ENCODE results near the gene TCF7L2. TPM values are rescaled to one million over a fixed set of nuclear protein-coding genes. Genes with fewer than 3 reads are reported as not detected.

TCF7L2 gene
- total RNA-seq, 1 donor from 2014 or later: 18.7 TPM

DNA sequence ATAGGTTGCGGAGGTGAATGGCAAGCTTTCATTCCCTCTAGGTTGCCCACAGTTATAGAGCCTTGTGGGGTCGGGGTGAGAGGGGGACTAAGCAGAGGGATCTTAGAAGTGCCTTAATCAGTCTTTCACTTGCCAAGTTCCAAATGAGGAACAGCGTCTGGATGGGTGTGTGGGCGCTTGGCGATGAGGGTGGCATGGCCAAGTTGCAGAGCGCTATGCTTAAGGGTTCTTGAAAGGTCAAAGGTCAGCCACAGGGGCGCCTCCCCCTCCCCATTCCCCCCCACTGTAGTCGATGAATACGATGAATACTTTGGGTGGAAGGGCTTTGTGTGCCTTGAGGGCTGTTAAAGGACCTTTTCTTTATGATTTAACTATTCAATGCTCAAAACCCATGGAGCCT is 185.0 kb downstream of the TCF7L2 start:
- ATAC-seq (no peak), DNase-seq (ENCODE audit: low spot score) (no peak)

DNA sequence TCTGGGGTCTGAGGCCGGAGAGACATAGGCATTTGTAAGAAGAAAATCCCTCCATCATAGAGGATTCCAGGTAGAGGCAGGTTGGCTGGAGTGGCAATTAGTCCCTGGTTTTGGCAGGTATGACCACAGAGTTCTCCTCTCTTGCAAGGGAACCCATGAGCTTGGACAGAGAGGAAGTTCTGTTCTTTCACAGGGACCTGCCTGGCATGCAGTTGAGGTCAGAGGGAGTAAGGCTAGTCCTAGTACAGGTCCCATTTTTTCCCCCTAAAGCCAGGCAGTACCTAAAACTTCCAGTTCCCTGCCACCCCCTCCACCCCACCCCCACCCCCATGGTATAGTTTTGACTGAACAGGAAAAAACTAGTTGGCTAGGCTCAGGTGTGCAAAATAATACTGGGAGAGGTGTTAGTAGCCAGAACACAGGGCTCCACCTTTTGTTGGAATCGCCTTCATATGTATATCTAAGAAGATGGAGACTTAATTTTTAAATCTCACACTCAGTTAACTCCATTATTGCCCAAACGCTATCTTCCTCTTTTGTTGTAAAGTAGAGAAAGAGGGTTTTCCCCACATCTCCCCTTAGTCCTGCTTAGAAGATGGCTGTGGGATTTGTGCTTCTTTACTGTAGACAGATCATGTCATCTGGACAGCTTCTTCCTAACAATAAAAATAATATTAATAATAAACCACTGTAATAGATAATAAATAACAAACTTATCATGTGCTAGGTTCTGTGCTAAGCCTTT is 188.1 kb downstream of the TCF7L2 start:
- peak; percentile 17 for ATAC-seq
- no peak for DNase-seq (ENCODE audit: low spot score)

DNA sequence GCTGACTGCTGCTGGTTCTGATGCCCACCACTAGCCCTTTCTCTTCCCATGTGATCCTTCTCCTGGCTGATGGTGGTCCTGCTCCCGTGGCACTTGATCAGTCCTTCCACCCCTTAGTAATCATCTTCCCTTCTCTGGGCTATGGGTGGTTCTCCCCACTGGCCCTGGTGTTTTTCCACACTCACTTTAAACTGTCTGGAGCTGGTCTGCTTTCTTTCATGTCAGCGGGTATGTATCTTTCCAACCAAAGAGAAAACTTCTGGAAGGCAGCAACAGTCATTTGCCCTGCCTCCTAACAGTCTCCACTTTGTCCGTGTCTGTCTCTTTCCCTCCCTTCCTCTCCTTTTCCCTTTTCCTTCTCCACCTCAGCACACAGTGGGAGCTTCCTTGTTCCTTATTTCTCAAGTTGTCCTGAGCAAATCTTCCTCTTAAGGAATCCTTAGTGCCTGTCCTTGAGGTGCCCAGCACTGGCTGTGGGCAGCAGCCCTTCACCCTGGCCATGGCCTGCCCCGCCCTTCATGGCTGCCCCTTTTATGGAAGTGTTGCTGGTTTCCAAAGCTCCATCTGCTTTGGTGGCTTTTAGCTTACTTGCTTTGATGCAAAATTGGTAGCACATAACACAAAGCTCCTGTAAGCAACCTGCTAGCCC is 189.0 kb downstream of the TCF7L2 start:
- DNase-seq (ENCODE audit: low spot score) (no peak), ATAC-seq (no peak)

DNA sequence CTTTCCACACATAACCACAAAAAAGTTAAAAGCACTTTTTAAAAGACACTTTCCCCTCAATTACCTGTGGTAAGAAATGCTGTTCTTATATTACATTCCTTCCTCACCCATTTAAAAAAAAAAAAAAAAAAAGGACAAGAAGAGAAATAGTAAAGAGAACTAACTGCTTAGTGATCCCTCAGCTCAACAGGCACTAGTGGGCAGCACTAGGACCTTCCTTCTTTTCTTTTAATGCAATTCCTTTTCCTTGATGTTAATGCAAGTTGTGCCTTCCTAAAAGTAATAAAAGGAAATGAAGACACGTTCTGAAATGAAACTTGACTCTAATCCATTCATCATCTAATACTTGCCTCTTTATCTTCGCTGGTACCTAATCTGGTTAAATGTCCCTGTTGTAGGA is 189.7 kb downstream of the TCF7L2 start:
- ATAC-seq: no peak

DNA sequence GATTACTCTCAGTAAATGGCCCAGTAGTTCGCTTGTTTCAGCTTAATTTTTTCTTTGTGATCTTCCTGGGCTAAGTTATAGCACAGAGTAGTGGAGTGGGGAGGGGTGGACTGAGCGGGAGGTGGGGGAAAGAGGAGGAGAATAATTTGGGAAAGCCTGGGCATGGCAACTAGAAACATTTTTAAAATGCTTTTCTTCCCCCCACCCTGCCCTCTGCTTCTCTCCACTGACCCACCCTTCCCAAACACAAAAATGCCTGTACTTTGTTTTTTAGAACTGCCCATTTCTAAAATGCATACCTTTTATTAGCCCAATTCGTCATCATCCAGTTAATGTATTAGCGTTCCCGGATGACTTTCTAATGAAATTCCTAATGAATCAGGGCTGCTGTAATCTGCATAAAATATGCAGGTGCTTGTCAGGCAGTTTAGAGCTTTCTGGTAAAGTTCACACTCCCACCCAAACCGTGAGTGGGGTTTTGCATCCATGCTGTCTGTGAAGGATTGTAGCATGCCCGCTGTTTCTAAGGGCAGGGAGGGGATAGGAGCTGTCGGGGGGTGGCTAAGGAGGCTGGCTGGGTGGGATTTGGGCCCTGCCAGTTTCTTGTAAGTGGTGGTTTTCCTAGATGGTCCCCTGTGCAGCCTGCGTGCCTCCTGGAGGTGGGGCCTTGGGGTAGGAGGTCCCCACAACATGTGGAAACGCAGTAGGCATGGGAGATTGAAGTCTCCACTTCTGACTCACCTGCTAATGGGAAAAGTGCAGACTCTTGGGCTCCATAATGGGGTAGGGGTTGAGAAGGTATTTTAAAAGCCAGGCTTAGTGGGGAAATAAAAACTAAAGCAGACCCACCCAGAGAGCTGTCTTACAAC is 190.3 kb downstream of the TCF7L2 start:
- ATAC-seq (no peak), DNase-seq (ENCODE audit: low spot score) (no peak)

More for the DNA sequence above, 189.7 kb downstream of the TCF7L2 start:
- DNase-seq (ENCODE audit: low spot score): no peak

DNA sequence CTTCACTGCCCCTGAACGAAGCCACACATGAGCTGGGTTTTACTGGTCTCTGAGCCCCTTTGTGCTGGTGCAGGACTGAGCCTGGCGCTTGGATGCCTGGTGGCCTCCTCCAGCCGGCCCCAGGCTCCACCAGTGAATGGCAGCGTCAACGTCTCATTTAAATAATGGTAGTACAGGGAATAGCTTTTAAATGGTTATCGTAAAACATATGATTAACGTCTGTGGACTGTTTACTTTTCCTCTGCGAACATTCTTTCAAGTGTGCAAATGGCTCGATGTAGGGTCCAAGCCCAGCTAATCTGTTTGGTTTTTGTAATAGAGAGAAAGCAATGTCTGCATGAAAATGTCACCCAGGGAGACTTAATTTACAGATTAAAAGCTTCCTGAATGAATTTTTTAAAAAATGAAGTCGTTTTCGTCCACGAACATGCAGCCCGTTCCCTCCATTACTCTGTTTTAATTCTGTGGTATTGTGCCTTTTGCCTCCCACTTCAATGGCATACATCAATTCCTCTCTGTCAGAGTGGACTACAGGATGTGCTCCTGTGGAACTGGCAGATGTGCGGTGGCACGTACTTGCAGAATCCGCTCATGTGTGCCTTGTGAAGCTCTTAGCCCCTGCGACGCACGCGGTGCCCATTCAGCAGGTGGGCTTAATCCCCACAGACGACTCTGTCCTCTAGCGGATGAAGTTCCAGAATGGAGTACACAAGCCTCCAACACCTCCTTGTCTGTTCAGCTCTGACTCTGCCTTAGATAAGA is 192.7 kb downstream of the TCF7L2 start:
- DNase-seq (ENCODE audit: low spot score): no peak
- no peak for ATAC-seq

DNA sequence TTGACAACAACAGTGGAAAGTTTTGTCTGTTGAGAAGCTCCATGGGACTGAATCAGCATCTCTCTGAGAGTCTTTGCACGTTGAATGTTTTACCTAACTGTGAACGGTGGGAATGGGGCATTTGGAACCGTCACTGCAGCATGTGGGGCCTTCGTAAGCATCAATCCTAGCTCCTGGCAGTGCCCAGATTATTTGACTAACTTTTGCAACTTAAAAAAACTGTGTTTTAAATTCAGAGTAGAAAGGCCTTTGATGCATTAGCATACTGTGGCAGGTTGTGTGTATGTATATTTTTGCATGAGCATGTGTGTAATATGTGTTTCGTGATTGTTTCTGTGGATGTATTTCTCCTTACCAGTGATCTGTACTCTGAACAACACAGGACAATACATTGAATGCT is 194.5 kb downstream of the TCF7L2 start:
- ATAC-seq: no peak
- DNase-seq (ENCODE audit: low spot score): no peak

DNA sequence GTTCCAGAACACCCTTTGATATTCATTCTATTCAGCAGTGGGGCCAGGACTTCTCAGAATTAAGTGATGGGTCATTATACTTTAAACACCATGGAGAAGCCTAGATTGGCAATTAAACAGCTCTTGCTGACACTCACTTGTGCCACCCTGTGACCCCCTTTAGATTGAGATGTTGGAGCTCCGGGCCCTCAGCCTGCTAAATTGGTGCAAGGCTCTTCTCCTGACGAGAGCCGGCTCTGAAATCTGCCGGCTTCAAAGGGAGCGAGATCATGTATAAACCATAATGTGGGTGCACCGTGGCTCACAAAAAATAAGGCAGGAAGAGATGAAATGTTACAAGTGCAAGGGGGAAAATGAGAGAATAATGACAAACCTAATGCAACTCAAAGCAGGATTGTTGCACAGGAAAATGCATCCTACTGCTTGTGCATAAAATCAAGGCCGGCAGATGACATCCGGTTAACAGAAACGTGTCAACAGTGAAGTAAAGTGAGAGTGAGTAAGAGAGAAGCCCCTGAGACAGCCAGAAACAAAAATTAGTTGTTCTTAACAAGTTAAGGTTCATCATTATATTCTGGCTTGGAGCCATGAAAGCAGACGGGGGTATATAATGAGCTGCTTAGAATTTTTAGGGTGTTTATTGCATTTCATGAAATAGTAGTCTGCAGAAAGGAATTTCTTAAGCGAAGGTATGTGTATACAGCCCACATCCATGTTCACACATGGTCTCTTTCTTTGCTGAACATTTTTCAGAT is 198.2 kb downstream of the TCF7L2 start:
- DNase-seq (ENCODE audit: low spot score) (no peak), ATAC-seq (no peak)

DNA sequence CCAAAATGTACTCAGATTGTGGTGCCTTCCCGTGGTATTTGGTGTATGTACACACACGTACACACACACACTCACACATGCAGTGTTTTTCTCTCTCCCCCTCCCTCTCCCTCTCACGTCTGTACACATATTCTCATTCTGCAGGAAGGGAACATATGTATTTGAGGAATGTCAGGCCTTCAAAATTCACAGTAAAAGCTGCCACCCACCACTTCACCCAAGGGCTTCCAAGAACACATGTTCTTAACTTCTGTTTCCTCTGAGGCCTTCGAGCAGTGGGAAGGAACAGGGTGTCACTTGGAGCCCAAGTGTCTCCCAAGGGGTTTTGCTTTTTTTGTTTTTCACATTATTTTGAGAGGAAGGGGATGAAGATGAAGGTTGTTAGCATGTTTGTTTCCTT is 198.9 kb downstream of the TCF7L2 start:
- ATAC-seq: no peak

DNA sequence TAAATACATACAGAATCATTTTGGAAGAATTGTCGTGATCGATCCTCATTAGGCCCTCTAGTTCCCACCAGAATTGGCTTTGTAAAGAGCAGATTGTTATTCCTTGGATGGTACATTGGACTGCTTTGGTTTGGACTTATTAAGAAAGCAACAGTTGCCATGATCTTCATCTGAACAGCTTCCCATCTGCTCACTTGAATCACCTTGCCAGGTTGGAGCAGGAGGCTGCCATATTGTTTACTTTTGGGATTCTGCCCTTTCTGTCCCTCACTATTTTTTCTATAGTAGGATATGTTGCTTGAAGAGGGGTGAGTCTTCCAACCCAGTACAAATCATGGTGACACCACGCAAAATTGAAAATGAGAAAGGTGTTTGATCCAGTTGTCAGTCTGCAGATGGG is 199.6 kb downstream of the TCF7L2 start:
- no peak for DNase-seq (ENCODE audit: low spot score)
- no peak for ATAC-seq

More for the DNA sequence above, 198.9 kb downstream of the TCF7L2 start:
- no peak for DNase-seq (ENCODE audit: low spot score)

DNA sequence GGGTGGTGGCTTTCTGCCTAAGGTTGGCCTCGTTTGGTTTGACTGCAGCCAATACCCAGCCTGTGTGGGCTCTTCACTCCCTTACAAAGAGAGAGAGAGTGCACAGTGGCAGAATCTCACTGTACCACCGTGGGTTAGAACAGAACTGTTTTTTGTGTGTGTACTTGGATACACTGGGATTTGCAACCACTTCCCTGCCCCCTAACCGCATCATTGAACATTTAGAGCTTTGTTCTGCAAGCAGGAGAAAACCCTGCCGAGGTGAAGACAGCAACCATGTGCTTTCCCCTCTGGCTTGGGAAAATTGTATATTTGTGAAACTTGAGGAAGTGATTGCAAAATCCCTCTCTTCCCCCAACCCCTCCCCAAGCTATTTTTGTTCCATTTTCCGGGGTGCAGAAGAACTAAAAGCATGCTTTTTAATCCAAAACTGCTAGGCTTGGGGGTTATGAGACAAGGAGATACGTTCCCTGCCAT is 201.2 kb downstream of the TCF7L2 start:
- ATAC-seq (peak; percentile 18), DNase-seq (ENCODE audit: low spot score) (no peak)

DNA sequence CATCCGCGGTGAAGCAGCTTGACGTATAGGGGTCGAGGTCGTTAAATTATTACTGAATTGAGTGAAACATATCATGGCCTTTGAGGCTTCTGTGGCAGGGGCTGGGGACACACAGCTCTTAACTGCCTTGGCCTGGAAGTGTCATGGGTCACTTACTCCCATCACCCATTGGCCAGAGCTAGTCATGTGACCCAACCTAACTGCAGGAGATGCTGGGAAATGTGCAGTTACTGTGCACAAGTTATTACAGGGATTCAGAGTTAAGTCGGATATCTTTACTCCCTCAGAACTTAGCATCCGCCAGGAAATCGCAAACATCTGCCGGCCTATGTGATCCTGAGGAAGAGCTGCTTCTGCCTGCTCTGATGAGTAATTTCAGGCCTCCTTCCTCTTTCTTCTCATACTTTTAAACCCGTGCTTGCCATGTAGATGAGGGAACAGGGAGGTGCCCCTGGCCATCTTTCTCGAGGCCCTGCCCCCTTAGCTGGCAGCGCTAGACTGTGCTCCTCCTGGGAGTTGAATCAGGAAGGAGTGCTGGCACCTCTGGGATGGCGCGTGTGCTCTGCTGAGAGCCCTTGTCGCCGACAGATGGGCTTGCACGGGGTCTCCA is 203.6 kb downstream of the TCF7L2 start:
- peak; percentile 28 for ATAC-seq

DNA sequence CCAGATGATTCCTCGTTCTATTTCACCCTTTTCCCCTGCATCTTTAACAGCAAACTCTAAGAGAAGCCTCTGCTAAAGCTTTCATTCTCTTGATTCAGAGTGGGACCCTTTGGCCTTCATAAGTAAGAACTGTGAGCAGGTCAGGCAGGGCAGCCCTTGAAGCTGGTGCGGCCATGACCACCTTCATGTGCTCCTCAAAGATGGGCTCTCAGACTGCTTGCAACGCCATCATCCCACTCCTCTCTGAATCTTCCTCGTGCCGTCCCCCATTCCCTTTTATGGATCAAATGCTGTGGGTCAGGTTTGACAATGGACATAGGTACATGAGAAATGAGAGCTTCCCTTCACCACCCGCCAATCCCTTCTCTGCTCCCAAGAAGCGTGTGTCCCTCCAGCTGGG is 207.4 kb downstream of the TCF7L2 start:
- DNase-seq (ENCODE audit: low spot score) (no peak), ATAC-seq (no peak)

More for the DNA sequence above, 203.6 kb downstream of the TCF7L2 start:
- no peak for DNase-seq (ENCODE audit: low spot score)

DNA sequence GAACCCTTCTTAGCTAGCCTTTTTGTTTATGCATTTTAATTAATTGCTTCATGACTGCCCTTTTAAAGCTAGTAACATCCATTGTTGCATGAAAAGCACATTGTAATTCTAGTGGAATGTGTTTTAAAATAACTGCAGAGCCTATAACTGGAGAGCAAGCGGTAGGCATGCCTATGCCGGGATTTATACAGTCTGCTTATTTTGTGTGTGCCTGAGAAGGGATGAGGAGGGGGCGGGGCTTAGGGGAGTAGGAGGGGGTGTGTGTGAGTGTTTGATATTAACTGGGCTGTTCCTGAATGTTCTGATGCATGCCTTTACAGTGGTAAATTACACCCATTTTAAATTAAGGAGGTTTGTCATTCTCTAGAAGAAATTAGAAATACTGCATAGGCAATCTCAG is 208.1 kb downstream of the TCF7L2 start:
- DNase-seq (ENCODE audit: low spot score) (no peak), ATAC-seq (peak; percentile 71)

DNA sequence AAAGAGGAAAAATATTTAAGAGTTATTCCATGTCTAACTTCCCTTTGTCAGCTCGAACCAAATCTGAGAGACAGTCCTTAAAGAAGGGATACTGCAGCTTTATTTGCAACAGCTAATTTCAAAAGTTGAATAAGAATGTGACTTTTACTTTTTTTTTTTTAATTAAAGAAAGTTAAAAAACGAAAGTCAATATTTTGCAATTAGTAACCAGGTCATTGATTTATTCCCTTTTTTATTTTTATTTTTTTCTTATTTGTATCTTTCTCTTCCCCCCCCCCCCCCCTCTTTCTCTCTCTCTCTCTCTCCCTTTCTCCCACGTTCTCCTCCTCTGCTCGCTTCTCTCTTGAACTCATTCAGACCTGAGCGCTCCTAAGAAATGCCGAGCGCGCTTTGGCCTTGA is 209.5 kb downstream of the TCF7L2 start:
- ATAC-seq (no peak), DNase-seq (ENCODE audit: low spot score) (no peak)

DNA sequence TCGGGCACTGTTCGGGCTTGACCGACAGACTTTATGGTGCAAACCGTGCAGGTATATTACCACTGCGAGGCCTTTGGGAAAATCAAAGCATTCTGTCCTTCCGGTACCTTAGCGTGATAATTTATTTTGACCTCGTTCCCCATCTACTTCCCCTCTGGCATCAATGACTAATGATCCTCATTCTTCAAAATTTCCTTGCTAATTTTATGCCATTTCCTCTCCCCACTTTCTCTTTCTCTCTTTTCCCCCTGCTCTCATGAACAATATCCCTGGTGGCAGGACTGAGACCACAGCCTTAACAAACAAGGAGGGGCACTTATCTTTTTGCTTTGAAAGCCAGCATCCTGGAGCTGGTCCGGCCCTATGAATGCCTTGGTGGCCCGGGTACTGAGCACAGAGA is 210.6 kb downstream of the TCF7L2 start:
- ATAC-seq (no peak), DNase-seq (ENCODE audit: low spot score) (no peak)

DNA sequence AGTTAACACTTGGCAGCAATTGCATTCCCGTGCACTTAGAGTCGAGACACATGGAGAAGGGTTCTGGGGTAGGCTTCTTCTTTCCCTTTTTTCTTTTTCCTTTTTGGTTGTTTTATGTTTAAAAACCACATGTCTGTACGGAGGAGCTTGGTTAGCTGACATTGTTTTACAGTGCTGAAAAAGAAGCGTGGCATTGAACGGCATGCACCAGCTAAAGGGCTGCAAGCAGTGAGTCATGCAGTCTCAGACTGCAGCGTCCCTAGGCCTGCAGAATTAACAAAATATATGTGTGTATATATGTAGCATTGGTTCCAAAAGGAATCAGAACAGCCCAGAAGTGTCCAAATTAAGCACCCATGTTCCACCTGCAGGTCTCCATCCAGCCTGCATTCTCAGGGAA is 211.0 kb downstream of the TCF7L2 start:
- DNase-seq (ENCODE audit: low spot score): no peak

DNA sequence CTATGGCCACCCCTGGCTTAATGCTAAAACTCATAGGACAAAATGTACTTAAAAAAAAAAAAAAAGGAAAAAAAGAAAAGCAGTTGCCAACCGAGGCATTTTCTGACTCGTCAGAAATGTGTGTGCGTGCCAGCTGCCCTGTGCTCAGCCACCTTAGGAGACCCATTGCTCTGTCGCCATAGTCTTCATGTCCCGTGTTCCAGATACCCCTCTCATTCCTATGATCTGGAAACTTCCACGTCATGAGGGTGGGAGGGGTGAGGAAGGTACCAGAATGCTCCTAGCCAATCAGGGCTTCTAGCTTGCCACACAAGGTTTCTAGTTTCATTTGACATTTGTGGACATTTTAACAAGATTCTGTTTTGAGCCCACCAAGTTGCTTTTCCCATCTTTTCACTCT is 212.9 kb downstream of the TCF7L2 start:
- no peak for ATAC-seq
- DNase-seq (ENCODE audit: low spot score): no peak

More for the DNA sequence above, 211.0 kb downstream of the TCF7L2 start:
- ATAC-seq: no peak

DNA sequence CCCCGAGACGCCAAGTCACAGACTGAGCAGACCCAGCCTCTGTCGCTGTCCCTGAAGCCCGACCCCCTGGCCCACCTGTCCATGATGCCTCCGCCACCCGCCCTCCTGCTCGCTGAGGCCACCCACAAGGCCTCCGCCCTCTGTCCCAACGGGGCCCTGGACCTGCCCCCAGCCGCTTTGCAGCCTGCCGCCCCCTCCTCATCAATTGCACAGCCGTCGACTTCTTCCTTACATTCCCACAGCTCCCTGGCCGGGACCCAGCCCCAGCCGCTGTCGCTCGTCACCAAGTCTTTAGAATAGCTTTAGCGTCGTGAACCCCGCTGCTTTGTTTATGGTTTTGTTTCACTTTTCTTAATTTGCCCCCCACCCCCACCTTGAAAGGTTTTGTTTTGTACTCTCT is 215.6 kb downstream of the TCF7L2 start:
- DNase-seq (ENCODE audit: low spot score): no peak
- ATAC-seq: no peak

DNA sequence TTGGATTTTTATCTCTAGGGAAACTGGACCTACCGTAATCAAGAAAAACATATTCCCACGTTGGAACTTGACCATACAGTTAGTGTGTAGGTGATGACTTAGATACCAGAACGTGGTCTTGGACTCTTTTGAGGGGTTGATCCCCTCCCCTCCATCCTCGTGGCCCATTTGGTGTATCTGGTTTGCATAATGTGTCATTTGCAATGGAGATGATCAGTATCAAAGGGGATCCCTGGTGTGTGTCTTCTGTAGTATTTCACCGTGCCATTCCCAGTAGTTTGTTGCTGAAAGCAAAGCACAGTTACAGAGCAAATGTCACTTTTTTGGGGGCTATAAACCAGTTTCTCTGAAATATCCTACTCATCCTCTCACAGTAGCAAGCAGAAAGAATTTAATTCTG is 217.7 kb downstream of the TCF7L2 start:
- DNase-seq (ENCODE audit: low spot score) (no peak), ATAC-seq (no peak)

Measured in left lobe of liver (tissue), 2 donors.